ENCODE data around the gene PAGE4. TPM values are rescaled to one million over a fixed set of nuclear protein-coding genes. Genes with fewer than 3 reads are reported as not detected.

PAGE4 gene
- total and polyA plus RNA-seq, 8 donors = 0.59 TPM; not detected in 7

GRCh38 chrX:49878128-49878833 is 49.2 kb downstream of the PAGE4 start:
- ATAC-seq = no peak
- H3K9me3 ChIP-seq = no peaks in the 10 kb centered on the region
- peaks cover 0 to 8% of the 10 kb centered on the region in 2 donors for H3K4me1 ChIP-seq
- no peaks in the 10 kb centered on the region for H3K36me3 ChIP-seq
- intact Hi-C loops (cut with DNase I) = no loop called here
- H3K27ac ChIP-seq = peak overlapping the region; percentile 73 to 78
- no peak for TF ChIP-seq CTCF (IDR thresholded peaks at IDR 0.05)
- peak in 1 of 4 donors; percentile 39 for DNase-seq
- H3K27me3 ChIP-seq = no peaks in the 10 kb centered on the region
- H3K4me3 ChIP-seq = peak overlapping the region; percentile 42 to 53

GRCh38 chrX:49878834-49879655 is 49.9 kb downstream of the PAGE4 start, which contains the start of gene USP27X:
TSS of gene USP27X (plus strand) at chrX:49879484. CDS start at chrX:49880308, 824 bp downstream.
- no peaks in the 10 kb centered on the region for H3K27me3 ChIP-seq
- TF ChIP-seq CTCF (IDR thresholded peaks at IDR 0.05) = peak in 1 of 2 donors; percentile 37
- H3K27ac ChIP-seq = peak within 1 kb of the TSS; percentile 73 to 78
- no peaks in the 10 kb centered on the region for H3K36me3 ChIP-seq
- peak within 1 kb of the TSS; percentile 42 to 53 for H3K4me3 ChIP-seq
- H3K4me1 ChIP-seq = peaks cover 0 to 8% of the 10 kb centered on the region in 2 donors
- ATAC-seq (peak; percentile 93), DNase-seq (peak; percentile 75 to 94 (median 84))
- intact Hi-C loops (cut with DNase I) = no loop called here
- no peaks in the 10 kb centered on the region for H3K9me3 ChIP-seq

GRCh38 chrX:49879656-49880277 is 50.7 kb downstream of the PAGE4 start:
- ATAC-seq = peak; percentile 11
- TF ChIP-seq CTCF (IDR thresholded peaks at IDR 0.05) = no peak
- intact Hi-C loops (cut with DNase I) = no loop called here
- peak overlapping the region; percentile 73 to 78 for H3K27ac ChIP-seq
- no peaks in the 10 kb centered on the region for H3K36me3 ChIP-seq
- H3K9me3 ChIP-seq = no peaks in the 10 kb centered on the region
- peaks cover 0 to 8% of the 10 kb centered on the region in 2 donors for H3K4me1 ChIP-seq
- DNase-seq = no peak
- H3K4me3 ChIP-seq = peak overlapping the region; percentile 42 to 53
- H3K27me3 ChIP-seq = no peaks in the 10 kb centered on the region

- no peak for ATAC-seq
- Histone ChIP-seq H3K36me3 (no peaks in the 10 kb centered on the region), H3K4me3 (no peak overlapping the region), H3K27ac (no peak overlapping the region), H3K4me1 (peaks cover 0 to 8% of the 10 kb centered on the region in 2 donors), H3K27me3 (no peaks in the 10 kb centered on the region), H3K9me3 (no peaks in the 10 kb centered on the region)
- TF ChIP-seq CTCF (IDR thresholded peaks at IDR 0.05) = no peak
- intact Hi-C loops (cut with DNase I) = no loop called here
- no peak for DNase-seq
Observed at GRCh38 chrX:49880668-49881067, 51.6 kb downstream of the PAGE4 start.

Other genes starting within 250 kb of the PAGE4 start
- gene GAGE12H, start 249.4 kb upstream of the PAGE4 start, total RNA-seq = not detected
- gene GAGE12H, start 249.4 kb upstream of the PAGE4 start, polyA plus RNA-seq (ENCODE audit: insufficient read length in 6 of 6) = not detected
- gene GAGE2A, start 239.8 kb upstream of the PAGE4 start, total RNA-seq = not detected
- not detected for gene GAGE2A, start 239.8 kb upstream of the PAGE4 start, polyA plus RNA-seq (ENCODE audit: insufficient read length in 6 of 6)
- gene GAGE1, start 230.3 kb upstream of the PAGE4 start, total RNA-seq = not detected
- gene GAGE1, start 230.3 kb upstream of the PAGE4 start, polyA plus RNA-seq (ENCODE audit: insufficient read length in 6 of 6) = under 1 TPM in 1 of 6 donors, not detected in 5; 0.06 TPM
- not detected for gene PAGE1, start 133.3 kb upstream of the PAGE4 start, total RNA-seq
- gene PAGE1, start 133.3 kb upstream of the PAGE4 start, polyA plus RNA-seq (ENCODE audit: insufficient read length in 6 of 6) = not detected
- gene USP27X, start 50.2 kb downstream of the PAGE4 start, total RNA-seq = 1 to 10 TPM; 3.4 to 3.5 TPM
- 1 to 10 TPM; 7.1 to 9.2 (median 7.9) TPM for gene USP27X, start 50.2 kb downstream of the PAGE4 start, polyA plus RNA-seq (ENCODE audit: insufficient read length in 6 of 6)
- 10 to 100 TPM; 14.5 to 19.5 TPM for gene CLCN5, start 93.3 kb downstream of the PAGE4 start, total RNA-seq
- 10 to 100 TPM; 12.5 to 16.5 (median 14.7) TPM for gene CLCN5, start 93.3 kb downstream of the PAGE4 start, polyA plus RNA-seq (ENCODE audit: insufficient read length in 6 of 6)

All from left lung (tissue), 10 donors.